Measurements from ENCODE around the gene IL1RAP. TPM values are rescaled to one million over a fixed set of nuclear protein-coding genes. Genes with fewer than 3 reads are reported as not detected.
A peak's percentile ranks its signal among the peaks of the same experiment; 100 is the strongest.

The IL1RAP gene
- total RNA-seq, 1 experiment from 2014 or later: 39.8 TPM

GRCh38 chr3:190541008-190541407 is 27.1 kb downstream of the IL1RAP start:
- DNase-seq (ENCODE audit: extremely low read depth, low read depth): no peak

- no peak for DNase-seq (ENCODE audit: extremely low read depth, low read depth)
Measured at GRCh38 chr3:190541560-190541959, 27.7 kb downstream of the IL1RAP start.

- no peak for DNase-seq (ENCODE audit: extremely low read depth, low read depth)
Measured at GRCh38 chr3:190542846-190543245, 29.0 kb downstream of the IL1RAP start.

- no peak for DNase-seq (ENCODE audit: extremely low read depth, low read depth)
Measured at GRCh38 chr3:190543671-190544070, 29.8 kb downstream of the IL1RAP start.

GRCh38 chr3:190545191-190545590 is 31.3 kb downstream of the IL1RAP start:
- DNase-seq (ENCODE audit: extremely low read depth, low read depth): no peak

- DNase-seq (ENCODE audit: extremely low read depth, low read depth): no peak
Measured at GRCh38 chr3:190546881-190547510, 33.1 kb downstream of the IL1RAP start.

GRCh38 chr3:190548031-190548656 is 34.3 kb downstream of the IL1RAP start:
- DNase-seq (ENCODE audit: extremely low read depth, low read depth): no peak

GRCh38 chr3:190552021-190552420 is 38.1 kb downstream of the IL1RAP start:
- no peak for DNase-seq (ENCODE audit: extremely low read depth, low read depth)

- no peak for DNase-seq (ENCODE audit: extremely low read depth, low read depth)
Measured at GRCh38 chr3:190552969-190553759, 39.3 kb downstream of the IL1RAP start.

- no peak for DNase-seq (ENCODE audit: extremely low read depth, low read depth)
Measured at GRCh38 chr3:190554197-190554596, 40.3 kb downstream of the IL1RAP start.

GRCh38 chr3:190556351-190556750 is 42.5 kb downstream of the IL1RAP start:
- no peak for DNase-seq (ENCODE audit: extremely low read depth, low read depth)

GRCh38 chr3:190557296-190557695 is 43.4 kb downstream of the IL1RAP start:
- DNase-seq (ENCODE audit: extremely low read depth, low read depth): no peak

- DNase-seq (ENCODE audit: extremely low read depth, low read depth): no peak
Measured at GRCh38 chr3:190558316-190558715, 44.4 kb downstream of the IL1RAP start.

GRCh38 chr3:190558796-190559195 is 44.9 kb downstream of the IL1RAP start:
- DNase-seq (ENCODE audit: extremely low read depth, low read depth): no peak

- no peak for DNase-seq (ENCODE audit: extremely low read depth, low read depth)
Measured at GRCh38 chr3:190560013-190560895, 46.4 kb downstream of the IL1RAP start.

- DNase-seq (ENCODE audit: extremely low read depth, low read depth): no peak
Measured at GRCh38 chr3:190562866-190563510, 49.1 kb downstream of the IL1RAP start.

GRCh38 chr3:190564175-190564574 is 50.3 kb downstream of the IL1RAP start:
- DNase-seq (ENCODE audit: extremely low read depth, low read depth): no peak

GRCh38 chr3:190566043-190566933 is 52.4 kb downstream of the IL1RAP start:
- DNase-seq (ENCODE audit: extremely low read depth, low read depth): peak; percentile 98

GRCh38 chr3:190568036-190568435 is 54.2 kb downstream of the IL1RAP start:
- DNase-seq (ENCODE audit: extremely low read depth, low read depth): no peak
